ENCODE results near the gene CDHR3.

DNA sequence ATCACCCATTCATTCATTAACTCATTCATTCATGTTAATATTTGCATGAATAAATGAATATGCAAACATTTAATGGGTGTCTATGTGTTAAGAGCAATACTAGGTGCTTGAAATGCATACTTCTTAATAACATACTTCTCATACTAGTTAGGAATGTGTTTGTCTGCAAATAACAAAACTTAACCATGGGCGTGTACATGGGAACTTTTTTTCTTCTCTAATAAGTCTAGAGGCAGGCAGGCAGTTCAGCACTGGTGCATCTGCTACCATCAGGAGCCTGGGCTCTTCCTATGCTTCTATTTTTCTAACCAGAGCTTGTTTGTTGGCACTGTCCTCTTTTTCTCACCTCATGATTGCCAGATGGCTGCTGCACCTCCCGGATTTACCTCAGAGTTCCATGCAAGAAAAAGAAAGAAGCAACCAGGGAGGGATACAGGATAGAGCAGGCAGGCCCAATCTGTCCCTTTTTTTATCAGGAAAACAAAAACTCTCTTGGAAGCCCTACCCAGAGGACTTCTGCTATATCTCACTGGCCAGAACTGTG, 22.7 kb downstream of the CDHR3 start:
- TF ChIP-seq, protein P1, sequence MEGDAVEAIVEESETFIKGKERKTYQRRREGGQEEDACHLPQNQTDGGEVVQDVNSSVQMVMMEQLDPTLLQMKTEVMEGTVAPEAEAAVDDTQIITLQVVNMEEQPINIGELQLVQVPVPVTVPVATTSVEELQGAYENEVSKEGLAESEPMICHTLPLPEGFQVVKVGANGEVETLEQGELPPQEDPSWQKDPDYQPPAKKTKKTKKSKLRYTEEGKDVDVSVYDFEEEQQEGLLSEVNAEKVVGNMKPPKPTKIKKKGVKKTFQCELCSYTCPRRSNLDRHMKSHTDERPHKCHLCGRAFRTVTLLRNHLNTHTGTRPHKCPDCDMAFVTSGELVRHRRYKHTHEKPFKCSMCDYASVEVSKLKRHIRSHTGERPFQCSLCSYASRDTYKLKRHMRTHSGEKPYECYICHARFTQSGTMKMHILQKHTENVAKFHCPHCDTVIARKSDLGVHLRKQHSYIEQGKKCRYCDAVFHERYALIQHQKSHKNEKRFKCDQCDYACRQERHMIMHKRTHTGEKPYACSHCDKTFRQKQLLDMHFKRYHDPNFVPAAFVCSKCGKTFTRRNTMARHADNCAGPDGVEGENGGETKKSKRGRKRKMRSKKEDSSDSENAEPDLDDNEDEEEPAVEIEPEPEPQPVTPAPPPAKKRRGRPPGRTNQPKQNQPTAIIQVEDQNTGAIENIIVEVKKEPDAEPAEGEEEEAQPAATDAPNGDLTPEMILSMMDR (conservative IDR thresholded peaks at IDR 0.05 in 1 of 2, IDR thresholded peaks at IDR 0.05 in 1 of 2; ENCODE audit: low read depth in 1 of 2, low read length in 2 of 2), result no peak
- no peak for TF ChIP-seq EZH2 (IDR thresholded peaks at IDR 0.05; ENCODE audit: low read length, missing control alignments)

Data from fibroblast of lung (primary cell).